GM19463 (cell line): ENCODE data around the gene ZDHHC16.
"Not testable (repeated sequence)": the region's sequence is repeated elsewhere in the genome, so short reads cannot be mapped to it uniquely, and the experiment has no call there.

Source experiments
- ATAC-seq: cut with Tn5 transposase; IDR thresholded peaks from one replicate; pipeline ENCODE4 v1.9.1; 2021; ENCODE audit warnings: mild to moderate bottlenecking, moderate library complexity; ENCODE audit not compliant: unreplicated experiment

Gene ZDHHC16

DNA sequence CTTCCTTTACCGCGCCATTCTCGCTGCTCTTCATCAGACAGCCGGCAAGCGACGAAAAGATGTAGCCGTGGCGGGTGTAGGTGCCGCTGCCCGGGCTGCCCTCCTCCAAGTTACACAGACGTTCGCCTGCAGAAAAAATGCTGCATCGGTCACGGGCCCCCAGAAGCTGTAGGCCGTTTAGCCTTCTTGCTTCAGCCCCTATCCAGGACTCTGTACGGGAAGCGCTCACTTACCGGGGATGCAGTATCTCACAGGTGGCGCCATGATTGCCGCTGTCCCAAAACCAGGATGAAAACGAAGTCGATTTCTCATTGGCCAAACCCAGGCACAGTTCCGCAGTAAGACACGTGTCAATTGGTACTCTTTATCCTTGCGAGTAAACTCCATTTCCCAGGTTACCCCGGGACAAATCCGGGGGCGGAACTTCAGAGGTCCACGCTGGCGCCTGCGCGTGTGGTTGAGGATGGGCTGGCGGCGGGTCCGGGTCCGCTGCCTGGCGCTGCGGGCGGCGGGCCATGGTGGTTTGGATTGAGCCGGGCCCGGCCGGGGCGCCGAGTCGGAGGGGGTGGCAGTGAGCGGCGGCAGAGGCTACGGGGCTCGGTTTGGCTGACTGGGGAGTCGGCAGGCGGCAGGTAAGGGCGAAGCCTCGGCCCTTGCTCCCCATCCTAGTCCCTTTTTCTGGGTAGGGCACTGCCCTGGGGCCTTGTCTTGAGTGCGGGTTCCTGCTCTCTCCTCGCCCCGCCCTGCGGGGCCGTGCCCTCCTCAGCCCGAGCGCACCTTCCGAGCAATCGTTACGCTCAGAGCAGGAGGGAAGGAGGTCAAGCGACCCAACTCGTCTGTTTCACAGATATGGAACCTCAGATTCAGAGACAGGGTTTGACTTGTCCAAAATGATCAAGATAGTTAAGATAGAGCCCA, at the start of gene ZDHHC16, which contains the start of gene EXOSC1:
Gene ZDHHC16 (plus strand): TSS at position 454 of the 918 bp plus-strand sequence. CDS start 5,501 bp downstream, outside the sequence.
Gene EXOSC1 (minus strand): TSS at position 285 of the 918 bp plus-strand sequence. CDS start 21 bp downstream, at position 264.
- ATAC-seq = peak; percentile 98

DNA sequence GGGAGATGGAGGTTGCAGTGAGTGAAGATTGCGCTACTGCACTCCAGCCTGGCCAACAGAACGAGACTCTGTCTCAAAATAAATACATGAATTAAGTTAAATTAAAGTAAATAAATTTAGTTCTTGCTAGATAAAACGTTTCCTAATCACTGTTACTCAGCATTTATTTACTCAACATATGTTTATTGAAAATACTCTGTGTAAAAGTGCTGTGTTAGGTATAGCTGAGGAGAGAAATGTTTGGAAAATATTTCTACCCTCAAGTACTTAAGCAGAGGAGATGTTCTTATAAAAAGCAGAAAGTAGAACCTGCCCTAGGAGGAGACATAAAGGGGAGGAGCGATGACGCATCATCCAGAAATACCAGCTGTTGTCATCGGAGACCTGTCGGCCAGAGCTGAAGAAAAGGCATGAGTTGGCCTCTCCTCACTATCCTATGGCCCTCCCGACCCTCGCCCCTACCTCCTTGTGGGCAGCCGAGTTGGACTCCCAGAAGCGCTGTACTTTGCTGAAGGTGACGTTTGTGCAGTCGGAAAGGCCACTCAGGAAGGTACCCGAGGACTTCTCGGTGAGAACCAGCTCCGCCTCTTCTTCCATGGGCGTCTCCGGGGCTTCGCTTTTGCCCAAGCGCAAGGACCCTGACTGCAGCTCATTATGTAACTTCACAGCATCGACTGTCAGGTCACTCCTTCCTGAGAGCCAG, 46.0 kb upstream of the ZDHHC16 start:
- ATAC-seq = no peak

DNA sequence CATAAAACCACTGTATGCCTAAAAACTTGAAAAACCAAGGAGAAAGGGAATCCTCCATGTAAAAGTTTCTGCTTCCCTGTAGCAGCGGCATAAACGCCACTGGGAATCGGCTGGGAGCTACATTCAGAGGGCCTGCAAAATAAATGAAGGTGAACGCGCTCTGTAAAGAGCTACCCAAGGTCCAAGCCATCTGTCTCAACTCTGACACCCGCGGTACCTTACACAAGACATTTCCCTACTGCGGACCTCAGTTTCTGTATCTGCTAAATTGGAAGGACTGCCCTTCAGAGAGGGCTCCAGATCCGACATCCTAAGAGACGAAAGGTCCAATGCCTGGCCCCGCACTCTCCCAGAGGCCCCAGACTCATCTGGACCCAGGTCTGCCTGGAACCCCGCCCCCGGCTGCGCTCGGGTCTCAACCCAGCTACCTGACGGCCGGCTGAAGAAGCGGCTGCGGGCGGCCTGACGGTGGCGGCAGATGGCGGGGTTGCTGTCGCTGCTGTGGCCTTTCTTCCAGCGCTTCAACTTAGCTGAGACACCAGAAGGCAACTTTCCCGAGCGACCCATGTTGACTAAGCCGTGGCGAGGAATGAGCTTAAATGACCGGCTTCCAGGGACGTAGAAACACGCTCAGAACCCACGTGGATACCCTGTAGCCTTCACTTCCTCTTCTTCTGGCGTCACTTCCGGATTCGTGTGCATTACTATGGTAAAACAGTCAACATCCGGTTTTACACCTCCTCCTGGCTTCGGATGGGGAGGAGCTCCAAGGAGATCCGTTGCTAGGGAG, 45.1 kb upstream of the ZDHHC16 start, which contains the start of gene RRP12:
Gene RRP12 (minus strand): TSS at position 676 of the 790 bp plus-strand sequence. CDS start 109 bp downstream, at position 567.
- peak; percentile 99 for ATAC-seq

DNA sequence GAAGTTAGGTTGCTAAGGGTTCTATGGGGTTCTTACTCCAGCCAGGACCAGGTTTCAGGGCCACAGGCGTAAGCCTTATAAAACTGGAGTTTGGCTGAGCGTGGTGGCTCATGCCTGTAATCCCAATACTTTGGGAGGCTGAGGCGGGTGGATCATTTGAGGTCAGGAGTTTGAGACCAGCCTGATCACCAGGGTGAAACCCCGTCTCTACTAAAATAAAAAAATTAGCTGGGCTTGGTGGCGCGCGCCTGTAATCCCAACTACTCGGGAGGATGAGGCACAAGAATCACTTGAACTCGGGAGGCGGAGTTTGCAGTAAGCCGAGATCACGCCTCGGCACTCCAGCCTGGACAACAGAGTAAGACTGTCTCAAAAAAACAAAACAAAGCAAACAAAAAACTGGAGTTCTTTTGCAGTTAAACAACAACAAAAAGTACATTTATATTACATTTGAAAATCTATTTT, 44.5 kb upstream of the ZDHHC16 start:
- no peak for ATAC-seq

DNA sequence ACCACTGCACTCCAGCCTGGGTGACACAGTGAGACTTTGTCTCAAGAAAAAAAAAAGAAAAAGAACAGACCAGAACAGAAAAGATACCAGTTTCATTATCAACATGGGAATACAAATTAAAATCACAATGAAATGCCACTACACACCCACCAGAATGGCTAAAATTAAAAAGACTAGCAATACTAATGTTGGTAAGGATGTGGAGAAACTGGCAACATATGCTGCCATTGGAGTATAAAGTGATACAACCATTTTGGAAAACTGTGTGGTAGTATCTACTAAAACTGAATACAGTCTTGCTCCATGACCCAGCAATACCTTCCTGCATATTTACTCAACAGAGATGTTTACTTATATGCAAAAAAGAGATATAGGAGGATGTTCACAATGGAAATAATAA, 41.9 kb upstream of the ZDHHC16 start:
- no peak for ATAC-seq

DNA sequence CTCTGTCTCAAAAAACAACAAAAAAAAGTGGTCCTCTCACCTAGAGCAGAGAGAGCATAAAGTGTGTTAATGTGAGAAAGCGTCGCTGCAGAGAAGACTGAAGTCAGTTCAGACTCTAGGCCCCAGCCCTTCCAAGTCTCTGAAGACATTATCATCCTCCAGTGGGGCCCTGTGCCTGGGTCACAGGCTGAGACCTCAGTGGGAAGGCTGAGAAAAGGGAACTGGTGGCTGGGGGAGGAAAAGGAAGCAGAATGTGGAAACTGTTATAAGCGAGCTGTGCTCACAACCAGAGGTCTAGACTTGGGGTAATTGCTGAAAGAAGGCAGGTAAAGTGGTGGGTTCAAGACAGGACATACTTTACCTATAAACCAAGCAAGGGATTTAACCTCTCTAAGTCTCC, 39.9 kb upstream of the ZDHHC16 start:
- no peak for ATAC-seq

DNA sequence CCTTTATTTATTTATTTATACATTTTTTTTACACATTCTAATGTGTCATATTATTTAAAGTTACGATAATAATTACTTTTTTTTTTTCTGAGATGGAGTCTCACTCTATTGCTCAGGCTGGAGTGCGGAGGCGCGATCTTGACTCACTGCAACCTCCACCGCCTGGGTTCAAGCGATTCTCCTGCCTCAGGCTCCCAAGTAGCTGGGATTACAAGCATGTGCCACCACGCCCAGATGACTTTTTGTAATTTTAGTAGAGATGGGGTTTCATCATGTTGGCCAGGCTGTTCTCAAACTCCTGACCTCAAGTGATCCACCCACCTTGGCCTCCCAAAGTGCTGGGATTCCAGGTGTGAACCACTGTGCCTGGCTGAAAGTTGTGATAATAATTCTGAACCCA, 39.5 kb upstream of the ZDHHC16 start:
- ATAC-seq = not testable (repeated sequence)

DNA sequence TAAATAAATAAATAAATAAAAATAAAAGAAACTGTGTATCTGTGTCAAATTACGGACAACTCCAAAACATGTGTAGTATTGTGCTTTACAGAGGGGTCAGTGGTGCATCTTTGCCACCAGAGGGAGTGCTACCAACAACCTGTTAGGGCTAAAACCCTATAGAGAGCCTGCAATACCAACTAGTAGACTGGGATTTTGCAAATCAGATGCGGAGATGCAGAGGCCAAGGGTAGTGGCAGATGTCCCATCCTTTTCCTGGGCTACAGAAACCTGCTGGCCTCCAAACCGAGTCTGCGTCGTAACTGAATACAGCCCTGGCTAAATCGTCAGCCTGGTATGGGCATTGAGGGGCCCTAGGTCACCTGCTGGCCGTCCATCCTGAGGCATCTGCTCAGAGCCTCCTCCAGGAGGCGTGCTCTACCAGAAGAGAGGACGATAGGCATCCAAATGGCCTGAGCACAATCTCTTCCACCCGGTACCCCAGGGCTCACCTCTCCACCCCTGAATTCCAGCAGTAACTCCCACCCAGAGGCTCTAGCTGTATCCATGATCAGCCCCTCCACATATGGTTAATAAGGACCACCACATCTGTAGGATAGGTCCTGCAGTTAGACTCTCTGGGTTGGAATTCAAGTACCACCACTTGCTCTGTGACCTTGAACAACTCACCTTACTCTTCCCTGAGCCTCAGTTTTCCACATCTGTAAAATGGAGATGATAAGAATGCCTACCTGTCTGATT, 38.6 kb upstream of the ZDHHC16 start:
- ATAC-seq = peak; percentile 95

DNA sequence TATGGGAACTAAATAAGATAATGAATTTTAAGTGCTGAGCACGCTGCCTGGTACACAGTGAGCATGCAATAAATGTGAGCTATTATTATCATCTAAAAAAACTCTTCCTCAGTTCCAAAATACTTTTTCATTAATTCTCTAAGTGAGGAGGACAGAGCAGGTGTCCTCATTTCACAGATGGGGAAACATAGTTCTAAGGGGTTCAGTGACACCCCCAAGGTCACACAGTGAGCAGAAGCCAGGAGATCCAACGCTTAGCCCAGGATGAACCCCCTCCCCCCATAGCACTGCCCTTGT, 38.1 kb upstream of the ZDHHC16 start:
- ATAC-seq = no peak

DNA sequence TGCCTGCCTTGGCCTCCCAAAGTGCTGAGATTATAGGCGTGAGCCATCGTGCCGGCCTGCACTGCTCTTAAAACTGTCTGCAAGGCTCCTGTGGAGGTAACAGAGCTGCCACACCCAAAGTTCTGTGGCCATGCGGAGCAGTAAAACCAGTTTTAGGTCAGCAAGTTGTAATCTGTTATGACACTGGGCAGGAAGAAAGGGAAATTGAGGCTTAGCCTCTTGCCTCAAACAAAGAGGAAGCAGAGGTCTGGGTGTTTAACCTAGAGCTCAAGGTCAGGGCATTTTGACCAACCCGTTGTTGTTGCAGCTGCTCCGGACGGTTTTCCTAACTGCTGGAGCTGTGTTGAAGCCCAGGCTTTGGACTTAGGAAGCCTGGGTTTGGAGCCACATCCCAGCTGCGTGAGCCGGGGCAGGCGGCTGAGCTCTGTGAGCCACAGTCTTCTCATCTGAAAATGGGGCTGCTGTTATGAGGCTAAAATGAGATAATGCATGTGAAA, 37.4 kb upstream of the ZDHHC16 start:
- no peak for ATAC-seq

DNA sequence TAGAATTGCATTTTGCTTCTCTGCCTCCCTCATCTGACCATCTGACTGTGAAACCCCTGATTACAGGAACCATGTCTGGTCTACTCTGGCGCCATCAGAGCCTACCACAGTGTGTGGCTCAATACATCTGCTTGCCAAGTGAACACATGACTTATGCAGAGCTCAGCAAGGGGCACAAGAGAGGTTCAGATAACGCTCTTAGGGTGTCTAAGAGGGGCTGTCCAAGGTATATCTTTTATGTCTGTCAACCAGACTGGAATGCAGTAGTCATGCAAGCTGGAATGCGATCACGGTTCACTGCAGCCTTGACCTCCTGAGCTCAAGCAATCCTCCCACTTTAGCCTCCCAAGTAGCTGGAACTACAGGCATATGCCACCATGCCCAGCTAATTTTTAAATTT, 34.6 kb upstream of the ZDHHC16 start:
- ATAC-seq = no peak

DNA sequence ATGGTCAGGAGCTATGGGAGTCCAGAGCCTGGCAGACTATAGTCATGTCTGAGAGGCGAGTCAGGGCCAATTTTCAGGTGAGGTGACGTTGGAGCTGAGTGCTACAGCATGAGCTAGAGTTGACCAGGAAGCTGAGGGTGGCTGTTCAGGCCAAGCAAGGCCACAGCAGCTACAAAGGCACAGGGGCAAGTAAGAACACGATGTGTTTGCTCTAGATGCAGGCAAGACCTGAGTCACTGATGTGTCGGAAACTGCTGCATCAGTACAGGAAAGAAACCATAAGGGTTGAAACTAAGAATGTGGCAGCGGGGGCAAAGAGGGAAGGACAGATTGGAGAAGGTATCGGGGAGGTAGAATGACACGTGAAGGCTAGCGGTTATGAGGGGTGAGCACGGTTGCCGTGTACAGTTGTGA, 33.1 kb upstream of the ZDHHC16 start:
- ATAC-seq = peak; percentile 82

DNA sequence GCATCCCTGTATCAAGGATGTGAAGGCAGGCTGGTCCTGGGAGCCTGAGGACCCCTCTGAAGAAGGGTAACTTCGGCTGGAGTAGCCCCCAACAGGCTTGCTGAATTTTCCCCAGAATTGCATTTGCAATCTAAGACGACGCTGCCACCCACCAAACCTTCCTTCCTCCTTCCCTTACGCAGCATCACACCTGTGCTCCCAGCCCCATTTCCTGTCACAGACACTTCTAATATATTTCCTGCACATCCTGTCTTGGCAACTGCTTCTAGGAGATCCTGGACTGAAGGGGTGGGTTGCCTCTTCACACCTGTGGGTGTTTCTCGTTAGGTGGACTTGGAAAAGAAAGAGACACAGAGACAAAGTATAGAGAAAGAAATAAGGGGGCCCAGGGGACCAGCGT, 29.4 kb upstream of the ZDHHC16 start:
- ATAC-seq = no peak

DNA sequence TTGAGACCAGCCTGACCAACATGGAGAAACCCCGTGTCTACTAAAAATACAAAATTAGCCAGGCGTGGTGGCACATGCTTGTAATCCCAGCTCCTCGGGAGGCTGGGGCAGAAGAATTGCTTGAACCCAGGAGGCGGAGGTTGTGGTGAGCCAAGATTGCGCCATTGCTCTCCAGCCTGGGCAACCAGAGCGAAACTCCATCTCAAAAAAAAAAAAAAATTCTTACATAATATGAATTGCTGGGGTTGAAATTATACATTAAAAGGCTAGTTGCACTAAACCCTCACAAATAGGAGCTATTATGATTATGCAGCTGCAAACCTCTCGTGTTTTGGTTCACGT, 22.2 kb upstream of the ZDHHC16 start:
- ATAC-seq = not testable (repeated sequence)

DNA sequence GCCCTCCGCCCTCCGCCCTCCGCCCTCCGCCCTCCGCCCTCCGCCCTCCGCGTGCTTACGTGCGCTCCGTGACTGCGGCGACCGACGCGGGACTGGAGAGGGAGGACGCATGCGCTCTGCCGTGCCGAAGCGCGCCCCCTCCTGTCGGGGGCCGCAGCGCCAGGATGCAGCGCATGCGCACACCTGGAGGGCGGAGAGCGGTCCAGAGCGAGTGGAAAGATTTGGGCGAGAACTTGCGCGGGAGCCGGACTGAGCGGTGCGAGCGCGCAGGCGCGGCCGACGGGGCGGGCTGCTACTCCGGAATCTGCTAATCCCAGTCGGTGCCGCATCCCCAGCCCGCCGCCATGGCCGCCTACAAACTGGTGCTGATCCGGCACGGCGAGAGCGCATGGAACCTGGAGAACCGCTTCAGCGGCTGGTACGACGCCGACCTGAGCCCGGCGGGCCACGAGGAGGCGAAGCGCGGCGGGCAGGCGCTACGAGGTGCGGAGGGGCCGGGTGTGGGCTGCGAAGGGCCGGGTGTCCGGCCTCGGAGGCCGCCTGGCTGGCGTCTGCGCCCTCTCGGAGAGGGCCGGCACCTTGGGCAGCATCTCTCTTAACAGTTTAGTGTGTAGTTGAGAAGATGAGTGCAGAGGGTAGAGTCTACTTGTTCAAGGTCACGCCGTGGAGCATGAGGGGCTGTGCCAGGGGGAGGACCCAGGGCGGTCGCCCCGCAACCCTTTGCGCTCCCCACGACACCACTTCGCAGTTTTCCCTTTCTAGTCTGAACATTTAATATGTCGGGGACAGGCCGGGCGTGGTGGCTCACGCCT, 19.8 kb upstream of the ZDHHC16 start, which contains the start of gene PGAM1:
Gene PGAM1 (plus strand): TSS at position 228 of the 812 bp plus-strand sequence. CDS start 117 bp downstream, at position 345.
- peak; percentile 80 for ATAC-seq

DNA sequence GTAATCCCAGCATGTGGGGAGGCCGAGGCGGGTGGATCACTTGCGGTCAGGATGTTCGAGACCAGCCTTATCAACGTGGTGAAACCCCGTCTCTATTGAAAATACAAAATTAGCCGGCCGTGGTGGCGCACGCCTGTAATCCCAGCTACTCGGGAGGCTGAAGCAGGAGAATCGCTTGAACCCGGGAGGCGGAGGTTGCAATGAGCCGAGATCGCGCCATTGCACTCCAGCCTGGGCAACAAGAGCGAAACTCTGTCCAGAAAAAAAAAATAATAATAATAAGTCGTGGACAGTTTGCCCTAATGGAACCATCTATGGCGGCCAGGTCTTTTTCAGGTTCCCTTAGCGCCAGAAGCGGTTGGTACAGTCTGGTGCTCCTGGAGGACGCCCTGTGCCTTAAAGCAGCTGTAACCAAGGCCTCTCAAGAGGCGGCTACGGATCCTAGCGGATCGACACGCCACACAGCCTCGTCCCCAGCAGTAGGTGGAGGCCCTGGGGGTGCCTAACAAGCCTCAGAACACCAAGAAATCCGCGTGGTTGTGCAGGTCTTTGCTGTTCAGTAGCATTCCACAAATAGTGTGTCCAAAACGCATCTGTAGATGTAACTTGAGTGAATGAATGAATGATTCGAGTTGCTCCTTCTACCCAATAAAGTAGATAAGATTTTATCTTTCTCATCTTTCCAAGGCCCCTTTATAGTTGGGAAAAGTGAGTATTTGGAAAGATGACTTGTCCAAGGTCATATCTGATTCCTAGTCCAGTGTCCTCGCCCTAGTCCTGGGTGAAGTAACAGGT, 19.0 kb upstream of the ZDHHC16 start:
- ATAC-seq = no peak

DNA sequence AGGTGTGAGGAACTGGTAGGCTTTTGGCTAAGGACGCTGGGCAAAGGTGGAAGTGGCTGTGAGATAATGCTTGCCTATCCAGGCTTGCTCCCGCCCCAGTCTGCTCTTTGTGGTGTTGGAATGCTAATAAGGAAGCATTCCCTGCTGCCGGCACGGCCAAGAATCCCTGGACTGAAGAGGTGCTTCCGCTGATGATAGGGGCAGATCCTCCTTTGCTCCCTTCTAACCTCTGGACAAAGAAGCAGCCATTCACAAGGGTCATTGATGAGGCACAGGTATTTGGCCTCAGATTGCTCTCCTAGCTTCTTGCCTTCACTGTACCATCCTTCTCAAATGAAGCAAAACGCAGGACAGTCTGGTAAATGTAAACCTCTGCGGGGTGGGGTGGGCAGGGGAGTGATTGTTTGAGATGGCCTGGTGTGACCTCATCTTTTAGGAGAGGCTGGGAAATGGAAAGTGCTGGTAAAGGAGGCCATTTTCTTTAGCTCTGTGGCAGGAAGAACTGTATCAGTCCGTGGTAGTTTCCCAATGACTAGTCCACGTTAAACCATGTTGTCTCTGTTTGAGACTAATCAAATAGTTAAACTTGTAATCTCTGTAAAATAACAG, 18.3 kb upstream of the ZDHHC16 start:
- no peak for ATAC-seq

DNA sequence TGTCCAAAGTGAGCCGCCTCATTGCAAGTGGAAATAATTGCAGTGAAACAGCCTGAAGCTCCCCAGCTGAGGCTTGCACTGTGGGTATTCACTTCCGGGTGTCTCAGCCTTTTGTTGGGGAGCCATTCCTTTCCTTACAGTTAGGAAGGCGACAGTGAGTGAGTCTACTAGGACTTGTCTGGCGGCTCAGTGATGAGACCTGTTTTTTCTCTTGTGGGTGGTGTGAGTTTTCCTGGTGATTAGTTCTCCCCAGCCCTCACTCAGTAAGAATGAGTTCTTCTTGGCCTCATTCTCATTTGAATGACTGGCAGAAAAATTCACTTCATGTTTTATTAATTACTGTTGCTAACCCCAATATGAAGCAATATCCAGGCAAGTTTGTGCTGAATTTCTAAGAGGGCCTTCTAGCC, 17.4 kb upstream of the ZDHHC16 start:
- no peak for ATAC-seq
